Smooth muscle cell (in vitro differentiated cells): ENCODE data around the gene GET3. TPM values are rescaled to one million over a fixed set of nuclear protein-coding genes. Genes with fewer than 3 reads are reported as not detected.
"Not testable (repeated sequence)": the region's sequence is repeated elsewhere in the genome, so short reads cannot be mapped to it uniquely, and the experiment has no call there.

Source experiments
- DNase-seq: peaks from one replicate; lab custom pipeline; 2025; ENCODE audit not compliant: unreplicated experiment; lab: John Stamatoyannopoulos, UW
- H2AFZ ChIP-seq: fragments of 200-600 bp; sonication (generic); 2 replicates; pipeline ENCODE4 v1.6.0; 2016; ENCODE audit warnings: antibody characterized with exemption, low read depth, mild to moderate bottlenecking
- H3F3A ChIP-seq: fragments of 200-600 bp; sonication (generic); 2 replicates; pipeline ENCODE4 v1.6.0; 2017; ENCODE audit warnings: antibody characterized with exemption, low read depth
- H3K27ac ChIP-seq: fragments of 200-600 bp; sonication (generic); 2 replicates; pipeline ENCODE4 v1.5.1; 2016; ENCODE audit warnings: low read depth, mild to moderate bottlenecking
- H3K27me3 ChIP-seq: fragments of 200-600 bp; sonication (generic); 2 replicates; pipeline ENCODE4 v1.6.1; 2016; ENCODE audit warnings: low read depth, mild to moderate bottlenecking
- H3K36me3 ChIP-seq: fragments of 200-600 bp; sonication (generic); 2 replicates; pipeline ENCODE4 v1.5.1; 2016; ENCODE audit warnings: low read depth
- H3K4me1 ChIP-seq: fragments of 200-600 bp; sonication (generic); 2 replicates; pipeline ENCODE4 v1.5.1; 2016; ENCODE audit warnings: low read depth
- H3K4me2 ChIP-seq: fragments of 200-600 bp; sonication (generic); 2 replicates; pipeline ENCODE4 v1.6.0; 2016; ENCODE audit warnings: mild to moderate bottlenecking
- H3K4me3 ChIP-seq: fragments of 200-600 bp; sonication (generic); 2 replicates; pipeline ENCODE4 v1.5.1; 2016; ENCODE audit warnings: mild to moderate bottlenecking
- H3K79me2 ChIP-seq: fragments of 200-600 bp; sonication (generic); 2 replicates; pipeline ENCODE4 v1.6.0; 2016; ENCODE audit warnings: low read depth, mild to moderate bottlenecking
- H3K9ac ChIP-seq: fragments of 200-600 bp; sonication (generic); 2 replicates; pipeline ENCODE4 v1.6.0; 2016; ENCODE audit warnings: low read depth
- H3K9me3 ChIP-seq: fragments of 200-600 bp; sonication (generic); replicated peaks from 2 replicates; pipeline ENCODE4 v1.5.1; 2016; ENCODE audit warnings: low read depth
- H4K20me1 ChIP-seq: fragments of 200-600 bp; sonication (generic); 2 replicates; pipeline ENCODE4 v1.6.0; 2016; ENCODE audit warnings: low read depth
- CTCF ChIP-seq: fragments of 200-600 bp; sonication (generic); IDR thresholded peaks from 2 replicates; pipeline ENCODE4 v1.5.1; 2017; ENCODE audit warnings: borderline replicate concordance, mild to moderate bottlenecking, antibody characterized with exemption; ENCODE audit not compliant: insufficient read depth, poor library complexity, severe bottlenecking
- WGBS: methylation state at CpG from one replicate; pipeline ENCODE4 v1.1.7; 2016; ENCODE audit warnings: low lambda C conversion rate; 5-methylcytosine and 5-hydroxymethylcytosine counted together
- polyA plus RNA-seq: library from polyadenylated mRNA; unstranded; fragments of >200 nt; fragmentation: Nextera tagmentation; extraction: Ambion mirVana; gene quantifications from 2 replicates; pipeline ENCODE4 v1.2.1, GENCODE V29; 2016
- total RNA-seq: library from RNA; depleted of rRNA; stranded (reverse); fragments of >200 nt; gene quantifications from 2 replicates; pipeline ENCODE4 v1.2.3, GENCODE V29; 2014

GET3 gene
- total and polyA plus RNA-seq, 2 experiments from 2014 or later, result 51.4 to 99.6 TPM

- H3K9me3 ChIP-seq, result no peaks in the 10 kb centered on the region
- WGBS, result 5% methylated on average over 28 of the region's 28 CpGs
- H3F3A ChIP-seq, result peaks cover 8% of the 10 kb centered on the region
- no peaks in the 10 kb centered on the region for H3K27me3 ChIP-seq
- H4K20me1 ChIP-seq, result peaks cover 19% of the 10 kb centered on the region
- H3K27ac ChIP-seq, result peak within 1 kb of the TSS; percentile 69
- no peak for DNase-seq
- peaks cover 7% of the 10 kb centered on the region for H3K4me1 ChIP-seq
- no peak for TF ChIP-seq CTCF
- peak within 1 kb of the TSS; percentile 82 for H3K4me3 ChIP-seq
- no peaks in the 10 kb centered on the region for H3K36me3 ChIP-seq
- H2AFZ ChIP-seq, result peak within 1 kb of the TSS; percentile 59
- peak within 1 kb of the TSS; percentile 37 for H3K9ac ChIP-seq
- H3K79me2 ChIP-seq, result peaks cover 31% of the 10 kb centered on the region
- H3K4me2 ChIP-seq, result peak within 1 kb of the TSS; percentile 96
These were observed 13.5 kb upstream of the GET3 start, which contains the start of gene TNPO2 for GRCh38 chr19:12723641-12724426. Gene TNPO2, minus strand, starts transcription at chr19:12723932. Its CDS starts 2,955 bp downstream, at chr19:12720977.

- WGBS, result 93% methylated on average over 10 of the region's 10 CpGs
- peaks cover 22% of the 10 kb centered on the region for H3K79me2 ChIP-seq
- not testable (repeated sequence) for H3K4me3 ChIP-seq
These were observed 11.7 kb upstream of the GET3 start for GRCh38 chr19:12725612-12726011.

GRCh38 chr19:12726988-12727316 lies 10.3 kb upstream of the GET3 start:
- no peak overlapping the region for H3K4me3 ChIP-seq
- H3K36me3 ChIP-seq, result no peaks in the 10 kb centered on the region
- no peaks in the 10 kb centered on the region for H3F3A ChIP-seq
- WGBS, result 90% methylated on average over 2 of the region's 2 CpGs
- peaks cover 23% of the 10 kb centered on the region for H4K20me1 ChIP-seq
- H3K9ac ChIP-seq, result no peak overlapping the region
- H3K79me2 ChIP-seq, result peaks cover 23% of the 10 kb centered on the region
- no peak overlapping the region for H2AFZ ChIP-seq
- H3K9me3 ChIP-seq, result no peaks in the 10 kb centered on the region
- H3K4me2 ChIP-seq, result no peak overlapping the region
- no peak for DNase-seq
- no peak for TF ChIP-seq CTCF
- H3K27me3 ChIP-seq, result no peaks in the 10 kb centered on the region
- H3K4me1 ChIP-seq, result no peaks in the 10 kb centered on the region
- H3K27ac ChIP-seq, result no peak overlapping the region

More at GRCh38 chr19:12725612-12726011, 11.7 kb upstream of the GET3 start:
- not testable (repeated sequence) for H3K9ac ChIP-seq, H3K4me1 ChIP-seq, H3K9me3 ChIP-seq, DNase-seq, H3K27ac ChIP-seq, H3K4me2 ChIP-seq, H3F3A ChIP-seq, H3K27me3 ChIP-seq, H2AFZ ChIP-seq, H3K36me3 ChIP-seq
- H4K20me1 ChIP-seq, result peaks cover 12% of the 10 kb centered on the region

GRCh38 chr19:12727745-12728433 lies 9.4 kb upstream of the GET3 start:
- Histone ChIP-seq H3K4me2 (no peak overlapping the region), H2AFZ (no peak overlapping the region), H3K4me3 (no peak overlapping the region), H3K27ac (no peak overlapping the region), H3K79me2 (peaks cover 31% of the 10 kb centered on the region), H3K36me3 (no peaks in the 10 kb centered on the region), H3F3A (no peaks in the 10 kb centered on the region), H4K20me1 (peaks cover 33% of the 10 kb centered on the region), H3K9ac (no peak overlapping the region), H3K4me1 (peaks cover 7% of the 10 kb centered on the region), H3K27me3 (no peaks in the 10 kb centered on the region), H3K9me3 (no peaks in the 10 kb centered on the region)
- DNase-seq, result no peak
- no peak for TF ChIP-seq CTCF
- 95% methylated on average over 9 of the region's 9 CpGs for WGBS
